Epidermal melanocyte (primary cell): ENCODE results near the gene ATXN1.
"Not testable (repeated sequence)": the region's sequence is repeated elsewhere in the genome, so short reads cannot be mapped to it uniquely, and the experiment has no call there.

Experiments
- DNase-seq: peaks from one replicate; pipeline ENCODE4 v3.0.0; 2011; ENCODE audit warnings: low spot score; ENCODE audit not compliant: insufficient read length

The ATXN1 gene

DNA sequence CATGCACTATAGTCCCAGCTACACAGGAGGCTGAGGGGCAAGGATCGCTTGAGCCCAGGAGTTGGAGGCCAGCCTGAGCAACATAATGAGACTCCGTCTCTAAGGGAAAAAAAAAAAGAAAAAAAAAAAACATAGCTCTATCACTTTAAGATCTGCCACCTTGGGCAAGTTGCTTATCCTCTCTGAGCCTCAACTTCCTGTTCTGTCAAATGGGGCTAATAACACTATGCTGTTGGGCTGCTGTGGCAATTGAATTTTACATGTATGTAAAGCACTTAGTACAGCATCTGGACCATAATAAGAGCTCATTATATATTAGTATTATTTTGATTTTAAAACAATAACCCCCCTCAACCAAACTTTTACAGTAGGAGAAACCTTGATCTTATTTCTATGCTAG, 141.5 kb downstream of the ATXN1 start:
- no peak for DNase-seq

DNA sequence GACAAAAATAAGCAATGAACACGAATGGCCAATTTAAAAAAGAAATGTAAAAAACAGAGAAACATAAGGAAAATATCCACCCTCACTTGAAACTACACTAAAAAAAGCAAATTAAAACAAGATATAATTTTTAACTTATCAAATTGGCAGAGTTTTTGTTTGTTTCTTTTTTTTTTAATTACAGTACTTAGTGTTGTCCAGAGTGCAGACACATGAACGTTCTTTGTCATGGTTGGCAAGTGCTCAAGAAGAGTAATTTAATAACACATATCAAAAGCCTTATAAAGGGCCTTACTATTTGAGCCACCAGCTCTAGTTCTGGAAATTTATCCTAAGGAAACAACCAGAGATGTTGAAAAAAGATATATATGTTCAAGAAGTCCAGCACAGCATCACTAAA, 142.3 kb downstream of the ATXN1 start:
- no peak for DNase-seq

DNA sequence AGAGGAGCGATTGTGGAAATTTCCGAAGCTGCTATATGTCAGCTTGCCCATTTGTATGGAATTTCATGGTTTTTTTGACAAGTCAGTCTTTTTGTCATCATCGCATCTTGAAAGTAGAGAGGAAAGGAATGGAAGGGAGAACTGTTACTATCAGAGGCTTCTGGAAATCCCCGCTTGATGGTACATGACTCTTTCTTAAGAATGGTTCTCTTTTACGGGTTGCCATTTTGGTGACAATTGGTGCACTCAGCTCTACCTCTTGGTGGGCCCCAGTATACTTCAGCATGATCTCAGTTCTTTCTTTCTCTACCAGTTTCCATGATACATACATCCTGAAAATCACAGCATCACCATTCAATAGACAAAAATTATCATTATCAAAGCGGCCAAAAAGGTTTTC, 146.0 kb downstream of the ATXN1 start:
- DNase-seq: not testable (repeated sequence)

DNA sequence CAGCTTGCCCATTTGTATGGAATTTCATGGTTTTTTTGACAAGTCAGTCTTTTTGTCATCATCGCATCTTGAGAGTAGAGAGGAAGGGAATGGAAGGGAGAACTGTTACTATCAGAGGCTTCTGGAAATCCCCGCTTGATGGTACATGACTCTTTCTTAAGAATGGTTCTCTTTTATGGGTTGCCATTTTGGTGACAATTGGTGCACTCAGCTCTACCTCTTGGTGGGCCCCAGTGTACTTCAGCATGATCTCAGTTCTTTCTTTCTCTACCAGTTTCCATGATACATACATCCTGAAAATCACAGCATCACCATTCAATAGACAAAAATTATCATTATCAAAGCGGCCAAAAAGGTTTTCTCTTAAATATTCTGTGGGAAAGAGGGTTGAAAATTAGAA, 147.1 kb downstream of the ATXN1 start:
- not testable (repeated sequence) for DNase-seq

DNA sequence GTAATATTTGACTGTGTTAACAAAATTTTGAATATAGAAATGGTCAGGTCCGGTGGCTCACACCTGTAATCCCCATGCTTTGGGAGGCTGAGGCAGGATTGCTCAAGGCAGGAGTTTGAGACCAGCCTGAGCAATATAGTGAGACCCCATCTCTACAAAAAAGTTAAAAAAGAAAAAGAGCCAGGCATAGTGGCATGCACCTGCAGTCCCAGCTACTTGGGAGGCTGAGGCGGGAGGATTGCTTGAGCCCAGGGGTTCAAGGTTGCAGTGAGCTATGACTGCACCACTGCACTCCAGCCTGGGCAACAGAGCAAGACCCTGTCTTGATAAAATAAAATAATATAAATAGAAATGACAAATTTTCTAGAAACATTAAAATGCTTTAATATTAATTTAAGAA, 147.8 kb downstream of the ATXN1 start:
- DNase-seq: not testable (repeated sequence)

DNA sequence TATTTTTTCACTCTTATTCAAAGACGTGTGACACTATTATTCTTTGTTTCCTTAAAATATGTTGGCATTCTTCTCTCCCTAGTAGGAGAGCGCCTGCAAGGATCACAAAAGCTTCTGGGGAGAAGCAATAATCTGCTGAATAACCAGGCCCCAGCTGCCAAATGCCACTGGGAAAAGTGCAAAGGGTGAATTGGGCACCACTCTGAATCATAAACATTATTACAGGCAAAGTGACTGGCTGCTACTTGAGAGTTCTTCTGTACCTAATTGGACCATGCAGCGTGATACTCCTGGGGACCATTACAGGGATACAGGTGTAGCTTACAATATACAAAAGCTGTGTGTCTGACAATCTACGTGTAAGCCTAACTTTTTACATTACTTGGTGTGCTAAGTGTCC, 152.8 kb downstream of the ATXN1 start:
- DNase-seq: no peak

DNA sequence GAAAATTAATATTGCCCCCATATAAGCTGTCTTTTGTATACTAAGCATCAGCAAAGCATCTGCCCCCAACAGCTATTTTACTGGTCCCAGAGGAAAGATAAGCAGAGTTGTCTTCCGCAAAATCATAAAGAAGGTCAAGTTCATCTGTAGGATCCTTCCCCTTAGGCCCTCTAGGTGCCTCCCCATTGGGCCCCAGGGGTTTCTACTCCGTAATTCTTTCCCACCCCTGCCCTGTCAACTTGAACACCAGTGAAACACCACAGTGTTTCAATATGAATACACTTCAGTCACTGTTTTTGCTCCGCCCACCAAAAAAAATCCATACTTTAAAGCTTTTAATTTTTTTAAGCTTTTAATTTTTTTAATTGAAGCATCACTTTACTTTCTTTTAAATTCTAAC, 159.2 kb downstream of the ATXN1 start:
- DNase-seq: no peak

DNA sequence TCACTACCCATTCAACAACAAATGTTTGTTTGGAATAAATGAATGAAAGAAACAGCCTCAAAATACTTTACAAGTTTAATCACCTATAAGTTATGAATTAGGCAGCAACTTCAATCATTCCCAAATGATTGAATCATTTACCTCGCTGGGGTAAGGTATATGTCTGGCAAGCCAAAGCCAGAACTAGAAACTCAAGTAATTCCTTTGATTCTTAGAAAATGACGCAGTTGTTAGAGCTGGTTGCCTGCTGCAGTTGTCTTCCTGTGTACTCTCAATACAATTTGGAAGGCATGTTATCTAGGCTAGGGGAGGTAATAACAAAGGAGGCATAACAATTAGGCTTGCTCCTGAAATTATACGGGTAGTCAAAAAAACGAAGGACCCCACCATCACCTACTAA, 160.6 kb downstream of the ATXN1 start:
- DNase-seq: no peak

DNA sequence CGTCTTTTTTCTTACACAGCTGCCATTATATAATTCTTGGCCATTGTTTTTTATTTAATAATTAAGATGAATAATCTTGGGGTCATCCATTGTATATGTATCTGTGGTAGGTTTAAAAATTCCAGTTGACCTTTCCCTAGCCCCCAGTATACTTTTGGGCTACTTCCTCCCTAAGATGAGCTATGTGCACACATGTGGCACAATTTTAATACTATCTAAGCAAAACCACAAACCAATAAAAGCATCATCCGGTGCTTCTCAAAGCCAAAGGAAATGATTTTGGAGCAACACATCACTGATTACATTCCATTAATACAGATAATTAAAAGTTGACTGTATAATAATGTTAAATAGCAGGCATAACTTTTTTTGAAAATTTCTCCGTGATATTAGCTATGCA, 161.2 kb downstream of the ATXN1 start:
- no peak for DNase-seq

DNA sequence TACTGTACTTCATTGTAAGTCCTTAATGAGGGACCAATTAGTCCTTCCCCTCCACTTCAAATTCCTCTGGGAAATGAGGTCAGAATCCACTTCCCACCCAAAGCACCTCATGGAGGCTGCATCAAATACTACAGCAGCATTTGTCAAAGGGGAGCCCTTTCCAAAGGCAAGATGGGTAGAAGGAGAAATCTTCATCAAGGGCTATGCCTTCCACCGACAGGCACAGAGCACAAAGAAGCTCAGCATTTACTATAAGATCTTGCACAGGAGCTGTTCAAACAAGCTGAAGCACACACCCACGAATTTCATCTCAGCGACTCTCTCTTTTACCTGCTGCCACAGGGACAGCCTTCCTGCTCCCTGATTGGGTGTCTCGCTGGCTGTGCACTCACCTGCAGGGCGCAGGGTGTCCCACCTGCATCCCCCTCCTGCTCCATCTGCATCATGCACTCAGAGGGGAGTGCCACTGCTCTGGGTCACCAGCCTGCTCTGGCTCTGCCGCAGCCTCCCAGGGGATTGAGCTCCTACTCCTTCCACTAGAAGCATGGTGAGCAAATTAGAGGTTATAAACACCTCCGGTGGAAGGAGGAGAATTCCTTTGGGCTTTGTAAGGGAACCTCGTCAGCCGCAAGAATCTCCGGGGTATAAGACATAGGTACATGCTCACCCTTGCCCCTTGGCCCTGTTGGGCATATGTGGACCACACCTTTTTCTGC, 164.5 kb downstream of the ATXN1 start:
- no peak for DNase-seq

DNA sequence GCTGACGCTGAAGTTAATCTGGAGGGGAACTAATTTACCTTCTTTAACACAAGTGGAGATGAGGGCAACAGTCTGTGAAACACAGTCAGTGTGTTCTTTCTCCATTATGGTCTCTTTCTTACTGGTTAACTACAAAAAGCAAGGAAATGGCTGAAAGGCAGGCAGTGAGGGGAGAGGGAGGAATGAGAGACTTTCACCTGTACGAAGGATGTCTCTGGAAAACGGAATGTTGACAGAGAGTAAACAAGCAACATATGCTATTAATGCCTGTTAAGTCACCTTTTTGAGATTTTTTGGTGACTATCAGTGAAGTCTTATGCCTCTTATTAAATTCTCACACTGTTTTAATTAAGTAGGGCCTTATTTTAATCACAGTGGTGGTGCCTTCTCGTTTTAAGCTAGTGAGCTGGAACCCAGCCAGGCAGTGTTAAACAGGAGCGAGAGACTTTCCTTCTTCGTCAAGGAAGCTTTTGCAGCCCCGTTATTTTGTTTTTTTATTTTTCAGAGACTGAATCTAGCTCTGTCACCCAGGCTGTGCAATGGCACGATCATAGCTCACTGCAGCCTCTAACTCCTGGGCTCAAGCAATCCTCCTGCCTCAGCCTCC, 165.6 kb downstream of the ATXN1 start:
- DNase-seq: no peak

DNA sequence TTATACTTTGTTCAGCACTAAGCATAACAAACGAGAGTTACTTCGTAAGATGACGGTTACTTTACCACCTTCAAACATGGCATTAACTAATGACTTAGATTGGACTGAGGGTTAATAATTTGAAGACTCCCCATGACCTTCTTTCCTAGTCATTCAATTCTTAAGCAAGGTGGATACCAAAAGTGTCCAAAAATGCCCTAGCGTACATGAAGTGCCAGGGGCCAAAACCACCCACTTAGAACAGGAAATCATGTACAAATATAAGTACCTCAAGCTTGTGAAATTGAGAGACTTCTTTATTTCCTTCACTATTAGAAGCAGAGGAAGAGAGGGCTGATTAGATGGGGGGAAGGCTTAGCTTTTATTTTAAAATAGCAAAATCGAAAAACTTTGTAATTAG, 166.4 kb downstream of the ATXN1 start:
- DNase-seq: no peak

DNA sequence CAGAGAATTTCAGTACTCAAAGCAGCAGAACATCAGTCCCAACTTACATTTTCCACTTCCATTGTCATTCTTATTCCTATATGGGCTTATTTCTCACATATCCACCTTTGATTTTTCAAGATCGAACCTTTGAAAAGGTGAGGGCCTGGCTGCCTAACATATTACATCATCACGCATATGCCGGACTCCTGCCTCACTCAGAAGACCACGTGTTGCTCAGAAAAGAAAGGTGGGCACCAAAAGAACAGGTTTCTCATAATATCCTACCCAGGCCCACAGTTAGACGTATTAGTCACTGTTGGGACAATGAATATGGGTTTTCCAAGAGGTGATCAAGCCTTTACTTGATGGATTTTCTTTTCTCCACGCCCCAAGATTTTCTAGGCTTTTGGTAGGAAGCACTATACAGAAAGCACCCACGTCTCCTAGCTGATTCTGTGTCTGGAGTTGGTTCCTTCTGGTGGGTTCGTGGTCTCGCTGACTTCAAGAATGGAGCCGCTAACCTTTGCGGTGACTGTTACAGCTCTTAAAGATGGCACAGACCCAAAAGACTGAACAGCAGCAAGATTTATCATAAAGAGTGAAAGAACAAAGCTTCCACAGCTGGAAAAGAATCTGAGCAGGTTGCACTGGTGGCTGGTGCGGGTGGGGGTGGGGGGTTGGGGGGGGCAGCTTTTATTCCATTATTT, 168.9 kb downstream of the ATXN1 start:
- no peak for DNase-seq

DNA sequence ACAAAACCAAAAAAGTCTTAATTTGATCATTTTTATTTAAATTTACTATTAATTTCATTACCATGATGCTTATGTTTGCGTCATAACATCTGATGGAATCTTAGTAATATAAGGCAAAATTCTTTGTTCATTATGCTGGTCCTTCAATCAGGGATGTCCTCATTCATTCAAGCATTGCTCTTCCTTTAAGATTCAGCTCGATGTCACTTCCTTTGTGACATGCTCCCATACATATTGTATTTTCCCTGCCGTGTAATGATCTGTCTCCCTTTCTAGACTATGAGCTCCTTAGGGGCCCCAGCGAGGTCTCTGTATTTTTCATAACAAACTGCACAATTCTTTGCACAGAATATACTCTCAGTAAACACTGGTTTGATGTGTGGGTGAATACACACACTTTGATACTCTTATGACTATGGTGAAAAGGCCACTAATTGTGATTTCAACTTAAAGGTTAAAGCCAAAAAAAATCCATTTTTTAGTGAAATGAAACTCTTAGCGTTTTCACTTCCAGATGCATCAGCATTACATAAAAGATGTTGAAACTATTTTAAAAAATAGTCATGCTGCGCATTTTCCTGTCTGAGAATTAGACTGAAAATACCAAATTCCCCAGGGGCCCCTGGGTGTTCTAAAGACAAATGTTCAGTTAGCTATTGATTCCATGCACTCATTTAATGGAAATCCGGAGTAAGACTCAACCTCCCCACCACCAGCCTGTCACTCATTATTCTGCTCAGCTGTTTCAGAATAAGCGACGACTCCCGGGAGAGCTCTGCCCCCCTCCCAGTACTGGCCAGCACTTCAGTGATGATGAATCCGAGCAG, 169.7 kb downstream of the ATXN1 start:
- no peak for DNase-seq

DNA sequence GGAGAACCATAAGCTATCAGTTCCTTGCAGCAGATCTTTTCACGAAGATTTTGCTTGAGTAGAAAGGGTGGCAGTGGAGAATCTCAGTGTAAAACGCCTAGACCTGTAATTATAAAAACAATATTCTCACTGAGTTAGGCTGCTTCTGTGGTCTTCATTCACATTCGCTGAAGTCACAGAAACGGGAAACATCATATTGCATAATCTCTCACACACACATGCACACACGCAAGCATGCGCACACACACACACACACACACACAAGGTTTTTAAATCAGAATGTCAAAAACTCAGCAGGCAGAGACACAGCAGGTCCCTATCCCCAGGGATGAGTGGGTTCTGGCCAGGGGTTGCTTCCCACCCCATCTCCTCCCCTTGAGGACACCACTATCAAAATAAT, 175.5 kb downstream of the ATXN1 start:
- DNase-seq: no peak

DNA sequence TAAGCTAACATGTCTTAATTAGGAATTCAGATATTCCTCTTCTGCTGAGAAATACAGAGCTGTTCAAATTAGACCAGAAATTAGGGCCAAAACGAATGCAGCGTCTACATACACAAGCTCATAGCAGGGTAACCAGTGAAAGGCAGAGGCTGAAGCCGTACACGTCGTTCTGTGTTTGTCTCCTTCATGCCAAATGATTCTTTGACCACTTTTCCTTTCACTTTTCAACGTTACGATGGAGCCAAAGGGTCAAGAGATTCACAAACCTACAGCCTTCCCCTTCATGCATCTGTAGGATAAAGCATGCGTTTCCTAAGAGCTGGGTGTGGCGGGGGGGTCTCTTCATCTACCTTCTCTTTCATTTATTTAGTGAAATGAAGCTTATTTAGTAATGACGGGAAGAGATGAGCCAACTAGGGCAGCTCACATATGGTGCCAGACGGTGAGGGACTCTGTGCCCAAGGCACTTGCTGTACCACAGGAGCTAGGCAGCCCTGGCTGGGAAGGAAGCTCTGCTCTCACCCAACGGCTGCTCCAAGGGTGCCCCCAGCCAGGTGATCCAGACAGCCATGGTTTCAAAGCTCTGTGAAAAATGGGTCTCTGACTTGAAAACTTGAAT, 178.0 kb downstream of the ATXN1 start:
- no peak for DNase-seq

DNA sequence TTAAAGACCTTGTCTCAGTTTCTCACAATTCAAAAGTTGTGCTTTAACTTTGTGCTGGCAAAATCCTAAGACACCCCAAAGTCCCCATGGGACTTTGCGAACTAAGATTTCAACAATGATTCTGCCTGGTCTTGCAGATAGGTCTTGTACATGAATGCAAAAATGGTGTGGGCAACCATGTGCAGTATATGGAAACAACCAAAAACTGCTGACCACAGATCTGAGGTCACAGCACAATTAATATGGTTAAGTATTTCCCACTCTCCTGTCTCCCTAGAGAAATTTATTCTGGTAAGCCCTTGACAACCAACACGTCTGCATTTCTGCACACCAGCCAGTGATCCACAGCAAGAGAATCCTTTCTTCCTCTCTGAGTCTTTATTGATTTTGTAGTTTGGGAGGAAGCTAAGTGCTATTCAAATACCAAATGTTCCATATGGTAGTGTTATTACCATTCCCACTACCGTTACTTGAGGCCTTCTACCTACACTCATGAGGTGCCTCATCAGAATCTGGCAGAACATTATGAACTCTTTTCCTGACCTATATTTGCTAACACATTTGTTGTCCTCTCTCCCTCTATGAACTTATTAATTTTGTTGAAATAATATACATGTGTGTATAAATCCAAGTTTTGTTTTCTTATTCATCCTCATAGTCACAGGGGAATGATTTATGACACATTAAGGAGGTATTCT, 178.7 kb downstream of the ATXN1 start:
- no peak for DNase-seq

DNA sequence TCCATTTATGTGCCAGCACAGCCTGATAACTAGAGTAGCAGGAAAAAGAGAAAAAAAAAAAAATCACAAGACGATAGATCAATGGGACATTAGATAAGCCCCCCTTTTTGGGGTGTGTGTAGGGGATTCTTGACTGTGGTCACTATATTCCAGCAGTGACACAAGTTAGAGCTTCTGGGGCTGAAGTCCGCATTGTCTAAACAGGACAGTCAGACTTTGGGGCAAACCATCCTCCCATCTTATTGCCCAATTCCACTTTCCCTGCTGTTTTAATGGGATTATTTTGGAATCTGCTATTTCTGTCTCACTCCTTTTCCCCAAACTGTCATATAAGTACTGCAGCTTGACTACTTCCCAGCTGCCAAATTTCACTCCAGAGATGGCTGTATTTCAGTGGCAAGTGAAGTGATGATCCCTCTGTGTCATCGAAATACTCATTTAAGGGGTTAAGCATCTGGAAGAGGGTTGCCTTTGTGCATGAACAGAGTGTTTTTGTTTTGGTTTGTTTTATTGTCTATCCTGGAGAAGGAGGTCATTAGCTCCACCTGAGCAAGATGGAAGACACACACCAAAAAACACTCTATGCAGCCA, 182.5 kb downstream of the ATXN1 start:
- DNase-seq: no peak

DNA sequence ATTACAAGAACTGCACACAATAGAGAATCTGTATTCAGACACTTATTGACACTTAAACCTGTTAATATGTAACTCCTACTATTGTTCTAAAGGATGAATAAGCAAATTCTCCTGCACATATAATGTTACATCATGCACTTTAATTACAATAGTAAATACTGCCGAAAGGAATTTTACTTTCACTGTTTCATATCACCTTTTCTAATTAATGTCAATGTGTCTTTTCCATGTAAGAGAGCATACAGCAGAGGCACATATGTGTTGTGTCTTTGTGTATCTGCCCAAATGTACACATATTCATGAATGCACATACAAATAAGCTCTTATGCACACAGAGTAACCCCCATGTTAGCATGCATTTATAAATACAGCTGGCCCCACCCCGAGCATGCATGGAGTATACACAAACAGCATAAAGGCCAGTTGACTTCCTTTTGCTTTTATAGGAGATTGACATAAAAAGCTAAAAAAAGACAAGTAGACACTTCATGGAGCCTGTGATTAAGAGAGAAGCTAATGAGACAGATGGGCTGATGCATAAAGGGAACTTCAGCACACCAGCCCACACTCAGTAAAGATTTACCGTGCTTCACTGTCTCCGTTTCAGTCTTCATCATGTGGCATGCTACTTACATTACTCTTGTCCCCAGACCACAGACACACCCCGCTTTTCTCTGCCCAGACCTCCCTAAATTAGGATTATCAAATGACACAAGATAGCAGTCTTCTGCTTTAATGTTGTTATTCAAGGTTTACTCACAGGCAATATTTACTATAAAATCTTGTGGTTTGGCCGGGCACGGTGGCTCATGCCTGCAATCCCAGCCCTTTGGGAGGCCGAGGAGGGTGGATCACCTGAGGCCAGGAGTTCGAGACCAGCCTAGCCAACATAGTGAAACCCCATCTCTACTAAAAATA, 184.6 kb downstream of the ATXN1 start:
- DNase-seq: no peak
